HG03571 (cell line): ENCODE data around the gene SPINK9.
"Not testable (repeated sequence)": the region's sequence is repeated elsewhere in the genome, so short reads cannot be mapped to it uniquely, and the experiment has no call there.

Experiments used
- ATAC-seq: cut with Tn5 transposase; IDR thresholded peaks from one replicate; pipeline ENCODE4 v1.9.1; 2021; ENCODE audit not compliant: unreplicated experiment

SPINK9 gene, protein sequence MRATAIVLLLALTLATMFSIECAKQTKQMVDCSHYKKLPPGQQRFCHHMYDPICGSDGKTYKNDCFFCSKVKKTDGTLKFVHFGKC

DNA sequence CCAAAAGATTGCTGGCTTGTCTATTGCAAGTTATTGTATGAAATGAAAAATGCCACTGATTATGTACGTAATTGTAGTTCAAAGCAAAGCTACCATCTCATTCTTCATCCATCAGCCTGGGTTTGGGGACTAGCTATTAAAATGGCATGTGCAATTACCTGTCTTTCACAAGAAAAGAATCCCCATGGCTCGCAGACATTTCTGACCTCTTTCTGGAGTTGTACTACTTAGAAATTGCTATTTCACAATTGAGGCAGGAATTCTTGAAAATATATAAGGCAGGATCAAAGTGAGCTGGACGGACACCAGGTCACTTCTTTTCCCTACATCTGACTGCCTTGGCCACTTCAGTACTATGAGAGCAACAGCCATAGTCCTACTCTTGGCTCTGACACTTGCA, at the start of gene SPINK9:
TSS of gene SPINK9 (plus strand) at position 301 of the 400 bp plus-strand sequence. CDS start at position 356, 55 bp downstream.
- ATAC-seq = no peak

DNA sequence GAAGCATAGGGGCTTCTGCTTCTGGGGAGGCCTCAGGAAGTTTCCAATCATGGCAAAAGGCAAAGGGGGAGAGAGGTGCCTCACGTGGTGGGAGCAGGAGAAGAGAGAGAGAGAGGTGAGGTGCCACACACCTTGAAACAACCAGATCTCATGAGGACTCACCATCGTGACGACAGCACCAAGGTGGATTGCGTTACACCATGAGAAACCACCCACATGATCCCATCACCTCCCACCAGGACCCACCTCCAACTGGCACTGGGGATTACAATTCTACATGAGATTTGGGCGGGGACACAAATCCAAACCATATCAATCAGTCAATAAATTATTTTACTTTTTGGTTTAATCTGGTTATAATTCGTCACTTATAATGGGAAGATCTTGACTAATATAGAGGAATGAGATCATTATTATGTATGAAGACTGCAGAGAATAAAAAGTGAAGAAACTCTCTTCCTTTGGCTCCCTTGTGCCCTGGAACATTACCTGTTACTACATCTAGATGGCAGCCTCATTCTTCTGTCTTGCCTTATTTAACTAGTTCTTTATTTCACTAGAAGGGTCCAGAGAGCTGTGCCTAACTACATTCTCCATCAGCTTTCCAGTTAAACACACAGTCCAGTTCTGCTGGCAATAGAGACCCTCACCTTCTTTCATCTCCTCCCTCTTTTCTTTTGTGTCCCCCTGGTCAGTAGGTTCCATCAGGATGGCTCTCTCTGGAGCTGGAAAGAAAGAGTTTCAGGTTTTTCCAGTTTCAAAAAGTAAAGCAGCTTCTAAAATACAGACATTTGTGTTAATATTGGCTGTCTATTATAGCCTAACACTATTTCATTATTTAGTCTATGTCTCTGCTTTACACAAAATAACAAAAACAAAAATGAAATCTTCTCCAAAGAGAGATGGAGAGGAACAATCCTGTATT, 44.8 kb upstream of the SPINK9 start:
- no peak for ATAC-seq

DNA sequence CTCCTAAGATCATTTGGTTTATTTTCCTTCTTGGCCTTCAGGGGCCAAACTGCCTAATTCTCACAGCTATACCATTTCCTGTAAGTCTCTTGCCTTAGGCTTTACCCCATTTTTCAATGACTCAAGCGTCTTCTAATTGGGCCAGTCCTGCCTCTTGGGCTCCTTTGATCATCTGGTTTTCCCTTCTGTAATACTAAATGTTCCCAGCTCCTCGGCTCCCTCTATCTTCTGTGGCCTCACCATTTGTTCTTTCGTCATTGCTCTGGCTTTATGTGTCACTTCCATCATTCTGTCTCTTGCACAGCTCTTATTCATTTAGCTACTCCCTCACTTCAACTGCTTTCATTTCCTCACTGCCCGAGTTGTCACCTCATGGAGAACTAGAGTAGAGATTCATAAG, 37.6 kb upstream of the SPINK9 start:
- ATAC-seq = no peak

DNA sequence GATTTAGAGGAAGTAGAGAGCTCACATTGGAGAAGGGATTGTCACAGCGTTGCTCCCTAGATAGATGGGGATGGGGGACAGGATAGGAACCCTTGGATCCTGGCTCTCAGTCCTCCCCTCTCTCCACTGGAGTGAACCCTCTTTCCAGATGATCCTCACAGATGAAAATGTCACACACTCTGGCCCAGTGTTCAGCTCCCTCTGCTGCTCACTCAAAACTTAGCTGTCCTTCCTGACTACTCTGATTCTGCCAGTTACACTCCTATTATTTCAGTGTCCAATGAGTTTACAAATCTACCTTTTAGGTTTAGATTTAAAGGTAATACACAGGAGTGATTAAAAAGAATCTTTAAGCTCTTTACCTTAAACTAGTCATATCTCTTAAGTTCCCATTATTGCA, 28.9 kb upstream of the SPINK9 start:
- ATAC-seq = no peak

DNA sequence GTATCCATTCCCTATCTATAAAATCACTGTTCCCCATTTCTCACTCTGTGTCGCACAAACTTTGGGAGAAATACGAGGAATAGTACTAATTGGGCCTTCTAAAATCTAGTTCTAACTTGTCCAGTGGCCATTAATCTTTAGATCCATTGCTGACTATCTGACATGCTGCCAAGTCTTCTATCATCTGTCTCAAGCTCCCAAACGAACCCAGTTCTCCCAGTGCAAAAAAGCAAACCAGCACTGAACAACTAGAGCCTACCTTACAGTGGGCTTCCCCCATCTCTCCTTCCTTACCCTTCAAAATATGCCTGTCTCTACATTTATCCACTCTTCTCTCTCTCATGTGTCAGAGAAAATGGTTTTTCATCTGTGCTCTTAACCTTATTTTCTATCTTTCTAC, 26.3 kb upstream of the SPINK9 start:
- ATAC-seq = no peak

DNA sequence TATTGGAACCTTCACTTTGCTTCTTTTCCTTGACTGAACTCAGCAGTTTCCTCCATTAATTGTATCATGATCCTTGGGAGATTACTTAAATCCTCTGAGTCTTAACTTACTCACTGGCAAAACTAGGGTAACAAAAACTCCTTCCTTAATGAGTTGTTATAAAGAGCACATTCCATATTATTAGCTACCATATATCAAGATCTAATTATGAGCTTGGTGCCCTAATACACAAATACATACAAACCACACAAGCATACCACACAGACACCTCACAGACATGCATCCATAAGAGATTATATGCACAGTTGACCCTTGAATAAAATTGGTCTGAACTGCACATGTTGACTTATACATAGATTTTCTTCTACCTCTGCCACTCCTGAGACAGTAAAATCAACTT, 25.6 kb upstream of the SPINK9 start:
- no peak for ATAC-seq

DNA sequence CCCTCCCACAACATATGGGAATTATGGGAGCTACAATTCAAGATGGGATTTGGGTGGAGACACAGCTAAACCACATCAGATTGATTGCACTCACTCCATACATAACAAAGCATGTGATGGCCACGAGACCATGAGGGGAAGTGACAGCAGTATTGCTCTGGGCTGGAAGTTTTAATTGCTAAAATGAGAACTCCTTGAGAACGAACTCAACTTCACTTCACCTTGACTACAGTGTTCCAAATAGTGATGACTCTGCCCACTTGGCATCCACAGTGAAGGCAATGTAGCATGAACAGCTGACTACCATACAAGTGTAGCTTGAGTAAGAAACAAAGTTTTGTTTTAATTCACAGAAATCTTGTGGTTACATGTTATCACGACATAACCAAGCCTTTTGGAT, 23.9 kb upstream of the SPINK9 start:
- no peak for ATAC-seq

DNA sequence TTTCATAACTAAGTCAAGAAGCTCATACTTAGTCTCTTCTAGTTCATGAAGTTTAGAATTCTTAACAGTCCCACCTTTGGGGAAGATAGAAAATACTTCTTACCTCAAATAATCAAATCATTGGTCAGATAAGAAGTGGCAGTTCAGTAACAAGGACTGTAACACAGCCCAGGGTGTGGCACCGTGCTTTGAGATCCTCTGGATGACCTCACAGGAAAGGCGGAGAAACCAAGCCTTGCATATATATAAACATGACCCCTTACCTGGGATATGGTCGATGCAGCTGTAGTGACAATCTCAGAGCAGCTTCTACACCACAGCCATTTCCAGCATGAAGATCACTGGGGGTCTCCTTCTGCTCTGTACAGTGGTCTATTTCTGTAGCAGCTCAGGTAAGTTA, 23.2 kb upstream of the SPINK9 start, which contains the start of gene SPINK7:
TSS of gene SPINK7 (plus strand) at position 271 of the 400 bp plus-strand sequence. CDS start at position 332, 61 bp downstream.
- ATAC-seq = no peak

DNA sequence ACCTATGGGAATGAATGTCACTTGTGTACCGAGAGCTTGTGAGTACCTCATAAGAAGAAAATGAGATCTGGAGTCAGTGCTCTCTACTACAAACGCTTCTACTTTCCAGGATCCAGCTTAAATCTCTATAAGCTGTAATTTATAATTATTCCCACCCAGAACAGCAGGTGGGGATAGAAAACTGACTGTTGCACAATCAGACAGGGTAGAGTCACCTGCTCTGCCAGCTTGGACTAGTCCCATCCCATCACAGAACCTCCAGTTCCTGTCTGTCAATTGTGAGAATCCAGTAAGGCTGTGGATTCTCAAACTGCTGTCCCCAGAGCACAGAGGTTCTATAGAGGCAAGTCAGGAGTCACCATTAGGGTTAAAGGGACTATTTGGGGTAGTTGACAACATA, 21.2 kb upstream of the SPINK9 start:
- no peak for ATAC-seq

DNA sequence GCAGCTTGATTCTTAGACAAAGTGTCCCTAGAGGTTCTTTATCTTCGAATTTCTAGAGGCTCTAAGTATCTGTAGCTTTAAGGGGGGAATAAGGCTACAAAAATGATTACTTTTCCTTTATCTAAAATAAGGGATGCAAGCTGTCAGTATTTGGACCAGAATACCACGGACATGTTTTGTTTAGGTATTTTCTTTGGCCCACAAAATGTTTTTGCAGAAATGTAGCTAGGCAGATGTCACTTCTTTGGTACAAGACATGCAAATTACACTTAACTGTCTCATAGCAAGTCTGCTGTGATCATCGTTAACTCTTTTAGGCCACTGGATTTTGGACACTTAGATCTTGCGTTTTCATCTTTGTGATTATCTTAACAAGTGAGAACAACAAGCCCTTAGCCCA, 20.6 kb upstream of the SPINK9 start:
- ATAC-seq = no peak

DNA sequence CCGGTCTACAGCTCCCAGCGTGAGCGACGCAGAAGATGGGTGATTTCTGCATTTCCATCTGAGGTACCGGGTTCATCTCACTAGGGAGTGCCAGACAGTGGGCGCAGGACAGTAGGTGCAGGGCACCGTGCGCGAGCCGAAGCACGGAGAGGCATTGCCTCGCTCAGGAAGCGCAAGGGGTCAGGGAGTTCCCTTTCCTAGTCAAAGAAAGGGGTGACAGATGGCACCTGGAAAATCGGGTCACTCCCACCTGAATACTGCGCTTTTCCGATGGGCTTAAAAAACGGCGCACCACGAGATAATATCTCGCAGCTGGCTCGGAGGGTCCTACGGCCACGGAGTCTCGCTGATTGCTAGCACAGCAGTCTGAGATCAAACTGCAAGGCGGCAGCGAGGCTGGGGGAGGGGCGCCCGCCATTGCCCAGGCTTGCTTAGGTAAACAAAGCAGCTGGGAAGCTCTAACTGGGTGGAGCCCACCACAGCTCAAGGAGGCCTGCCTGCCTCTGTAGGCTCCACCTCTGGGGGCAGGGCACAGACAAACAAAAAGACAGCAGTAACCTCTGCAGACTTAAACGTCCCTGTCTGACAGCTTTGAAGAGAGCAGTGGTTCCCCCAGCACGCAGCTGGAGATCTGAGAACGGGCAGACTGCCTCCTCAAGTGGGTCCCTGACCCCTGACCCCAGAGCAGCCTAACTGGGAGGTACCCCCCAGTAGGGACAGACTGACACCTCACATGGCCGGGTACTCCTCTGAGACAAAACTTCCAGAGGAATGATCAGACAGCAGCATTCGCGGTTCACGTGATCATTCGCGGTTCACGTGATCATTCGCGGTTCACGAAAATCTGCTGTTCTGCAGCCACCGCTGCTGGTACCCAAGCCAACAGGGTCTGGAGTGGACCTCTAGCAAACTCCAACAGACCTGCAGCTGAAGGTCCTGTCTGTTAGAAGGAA, 15.1 kb upstream of the SPINK9 start:
- not testable (repeated sequence) for ATAC-seq

DNA sequence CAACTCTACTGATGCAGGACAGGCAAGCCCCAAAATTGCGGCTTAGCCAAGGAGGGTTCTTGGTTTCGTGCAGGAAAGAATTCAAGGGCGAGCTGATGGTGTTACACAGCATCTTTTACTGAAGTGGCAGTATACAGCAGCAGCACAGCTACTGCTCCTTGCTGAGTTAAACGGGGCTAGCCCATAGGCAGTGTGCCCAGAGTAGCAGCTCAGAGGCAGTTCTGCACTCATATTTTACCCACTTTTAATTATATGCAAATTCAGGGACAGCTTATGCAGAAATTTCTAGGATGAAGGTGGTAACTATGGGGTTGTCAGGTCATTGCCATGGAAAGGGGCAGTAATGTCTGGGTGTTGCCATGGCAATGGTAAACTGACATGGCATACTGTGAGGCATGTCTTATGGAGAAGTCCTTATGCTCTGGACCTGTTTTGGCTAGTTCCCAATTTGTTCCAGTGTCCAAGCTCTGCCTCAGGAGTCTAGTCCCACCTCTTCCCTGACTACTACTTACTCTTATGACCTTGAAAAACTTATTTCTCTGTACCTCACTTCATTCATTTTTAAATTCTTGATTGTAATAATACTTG, 2.0 kb upstream of the SPINK9 start:
- ATAC-seq = no peak

DNA sequence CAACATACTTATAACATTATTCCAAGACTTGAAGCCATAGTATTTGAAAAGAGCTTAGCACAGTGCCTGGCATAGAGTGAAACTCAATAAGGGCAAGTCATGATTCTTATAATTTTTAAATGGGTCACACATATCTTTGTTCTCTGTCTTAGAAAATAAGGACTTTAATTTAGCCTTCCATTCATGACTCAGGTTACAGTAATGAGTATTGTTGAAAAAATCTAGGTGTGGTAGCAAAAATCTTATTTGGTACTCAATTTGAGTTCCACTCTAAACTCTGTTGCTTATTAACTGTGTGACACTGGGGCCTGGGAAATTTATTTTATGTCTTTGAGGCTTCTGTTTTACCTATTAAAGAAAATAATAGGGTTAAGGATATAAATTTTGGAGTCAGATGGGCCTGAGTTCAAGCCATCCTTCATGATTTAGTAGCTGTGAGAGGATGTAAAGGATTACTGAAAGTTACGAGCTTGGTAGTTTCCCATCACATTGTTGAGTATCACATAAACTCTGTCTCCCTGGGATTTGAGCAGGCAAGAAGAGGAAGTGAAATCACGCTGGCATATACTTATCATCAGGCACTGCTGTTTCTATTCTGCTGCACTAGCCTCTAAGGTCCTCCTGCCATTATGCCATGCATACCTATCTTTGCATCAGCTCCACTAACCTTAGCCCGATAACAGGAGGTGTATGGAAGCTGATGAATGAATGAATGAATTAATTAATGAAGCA, 1.5 kb downstream of the SPINK9 start:
- ATAC-seq = no peak

DNA sequence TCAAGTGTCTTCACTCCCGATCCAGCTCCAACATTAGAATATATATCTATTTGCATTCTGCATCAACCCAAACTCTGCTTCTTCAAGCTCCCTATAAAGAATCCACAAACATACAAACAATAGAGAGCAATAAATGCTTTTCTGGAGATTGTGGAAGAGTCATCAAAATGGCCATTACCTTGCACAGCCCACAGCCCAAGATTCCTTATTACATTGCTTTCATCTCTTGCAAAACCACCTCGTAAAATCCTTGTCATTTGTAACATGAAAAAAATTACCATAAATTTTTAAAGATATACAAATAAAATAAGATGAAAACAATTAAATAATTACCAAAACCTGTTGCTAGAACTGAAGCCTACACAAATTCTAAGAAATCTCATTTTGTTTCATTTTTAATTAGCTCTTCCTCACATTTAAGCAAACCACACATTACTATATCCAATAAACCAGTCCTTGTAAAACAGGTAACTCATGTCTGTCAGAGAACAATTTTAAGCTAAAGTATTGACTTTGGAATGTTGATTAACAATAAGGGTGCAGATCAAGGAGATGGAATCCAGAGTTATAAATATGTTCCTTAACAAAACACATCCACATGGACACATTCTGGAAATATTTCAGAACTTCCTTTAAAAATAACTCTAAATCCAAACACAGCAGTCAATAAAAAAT, 7.1 kb downstream of the SPINK9 start:
- ATAC-seq = no peak

DNA sequence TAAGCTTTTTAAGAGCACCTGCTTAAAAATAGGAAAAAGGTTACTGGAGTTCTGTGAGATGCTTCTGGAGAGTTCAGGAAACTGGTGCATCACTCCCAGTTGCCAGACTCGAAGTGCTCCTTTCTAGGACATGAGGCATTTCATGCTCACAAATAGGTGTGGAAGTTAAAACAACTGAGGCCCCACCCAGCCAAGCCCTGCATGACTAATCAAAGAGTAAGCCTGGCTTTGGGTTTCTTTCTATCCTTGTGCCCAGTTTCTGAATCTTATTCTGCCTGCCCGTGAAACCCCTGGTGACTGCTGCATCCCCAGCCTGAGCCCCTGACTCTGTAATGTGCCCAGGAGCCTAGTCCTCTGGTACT, 7.7 kb downstream of the SPINK9 start:
- ATAC-seq = no peak

DNA sequence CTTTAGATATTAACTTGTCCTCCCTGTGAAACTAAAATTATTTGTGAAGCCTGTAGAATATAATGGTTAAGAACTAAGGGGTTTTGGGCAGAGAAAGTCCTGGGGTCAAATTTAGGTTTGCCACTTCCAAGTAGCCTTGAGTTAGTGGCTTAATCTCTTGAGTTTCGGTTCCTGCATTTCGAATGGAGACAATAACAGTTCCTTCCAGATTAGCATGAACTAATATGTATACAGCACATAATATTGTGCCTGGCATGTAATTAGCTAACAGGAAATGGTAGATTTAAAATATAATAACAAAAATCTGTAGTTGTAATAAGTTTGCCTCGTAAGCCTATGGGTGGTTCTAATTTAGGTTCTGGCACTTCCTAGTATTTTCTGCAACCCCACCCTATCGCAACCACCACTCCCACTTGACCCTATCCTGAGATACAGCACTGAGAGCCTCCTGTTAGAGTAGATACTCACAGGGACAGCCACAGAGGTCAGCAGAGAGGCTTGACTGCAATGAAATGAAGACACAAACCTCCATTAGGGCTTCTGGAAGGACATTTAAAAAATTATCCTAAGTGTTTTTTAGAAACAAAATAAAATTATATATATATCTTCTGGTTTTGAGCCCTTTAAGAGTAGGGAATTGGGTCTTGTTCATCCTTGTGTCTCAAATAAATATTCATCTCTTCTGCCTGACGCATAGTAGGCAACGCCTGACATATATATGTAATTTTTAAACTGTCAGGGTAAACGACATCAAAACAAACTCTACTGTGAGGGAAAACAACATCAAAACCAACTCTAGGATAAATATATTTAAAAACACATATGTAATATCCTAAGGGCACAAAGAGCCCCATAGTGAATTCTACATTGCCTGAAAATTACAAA, 8.5 kb downstream of the SPINK9 start:
- ATAC-seq = no peak

DNA sequence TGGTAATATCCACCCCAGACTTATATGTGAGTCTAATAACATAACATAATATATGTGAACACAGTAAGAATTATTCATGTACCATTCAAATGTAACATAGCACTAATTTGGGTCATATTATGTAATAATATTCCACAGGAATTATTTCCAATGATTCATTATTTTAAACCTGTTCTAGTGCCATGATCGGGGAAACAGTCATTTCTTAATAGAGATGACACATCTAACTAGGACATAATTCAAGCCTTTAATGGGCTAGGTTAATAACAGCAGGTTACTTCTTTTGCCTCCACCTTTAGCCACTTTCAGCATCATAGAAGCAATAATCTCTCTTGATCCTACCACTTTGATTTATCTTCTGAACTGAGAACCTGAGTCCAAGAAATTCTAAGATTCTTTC, 12.3 kb downstream of the SPINK9 start:
- ATAC-seq = no peak

DNA sequence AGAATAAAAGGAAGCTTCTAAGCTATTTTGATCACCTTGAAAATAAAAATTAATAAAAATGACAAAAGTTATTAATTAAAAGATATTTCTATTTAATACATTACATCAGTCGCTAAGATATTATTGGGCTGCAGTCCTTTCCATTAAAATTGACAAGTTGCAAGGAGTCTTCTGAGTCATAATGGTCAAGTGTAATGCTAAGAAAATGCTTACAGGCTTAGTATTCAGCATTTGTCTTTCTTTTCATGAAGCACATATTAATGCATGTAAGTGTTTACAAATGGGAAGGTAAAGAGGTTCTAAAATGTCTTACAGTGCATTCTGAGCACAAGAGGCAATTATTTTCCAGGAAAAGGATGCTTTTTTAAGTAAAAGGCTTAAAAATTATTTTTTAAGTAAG, 17.3 kb downstream of the SPINK9 start:
- ATAC-seq = no peak

DNA sequence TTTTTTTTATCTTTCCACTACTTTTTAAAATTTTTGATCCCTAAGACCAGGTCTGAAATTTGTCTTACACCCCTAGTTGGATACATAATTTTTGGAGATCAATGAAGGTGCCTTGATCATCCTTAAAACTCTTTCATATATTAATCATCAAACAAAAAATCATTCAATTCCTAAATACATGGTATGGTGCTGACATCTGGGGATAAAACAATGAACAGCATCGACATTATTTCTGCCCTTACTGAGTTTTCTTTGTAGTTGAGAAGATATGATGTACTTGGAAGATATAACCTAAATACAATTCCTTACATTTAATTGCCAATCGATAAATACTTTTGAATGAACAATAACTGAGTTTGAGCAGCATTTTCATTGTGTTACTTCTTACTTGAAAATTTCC, 18.3 kb downstream of the SPINK9 start:
- ATAC-seq = no peak
